PC-3 (cell line): ENCODE data around the gene ZNF408.

ENCODE experiments used
- CTCF ChIP-seq: fragments of 300-600 bp; sonication (generic); conservative IDR thresholded peaks from 2 replicates; pipeline ENCODE4 v1.5.1; 2017; ENCODE audit warnings: antibody characterized with exemption, low read depth, mild to moderate bottlenecking, low read length
- EZH2 ChIP-seq: fragments of 300-600 bp; sonication (generic); IDR thresholded peaks from one replicate; pipeline ENCODE4 v1.6.1; 2017; ENCODE audit warnings: antibody characterized with exemption, mild to moderate bottlenecking, low read length; ENCODE audit not compliant: unreplicated experiment
- EZH2phosphoT487 ChIP-seq: fragments of 300-600 bp; sonication (generic); IDR thresholded peaks from 2 replicates; pipeline ENCODE4 v1.6.1; 2018; ENCODE audit warnings: mild to moderate bottlenecking, antibody characterized with exemption, low read length, borderline replicate concordance

DNA sequence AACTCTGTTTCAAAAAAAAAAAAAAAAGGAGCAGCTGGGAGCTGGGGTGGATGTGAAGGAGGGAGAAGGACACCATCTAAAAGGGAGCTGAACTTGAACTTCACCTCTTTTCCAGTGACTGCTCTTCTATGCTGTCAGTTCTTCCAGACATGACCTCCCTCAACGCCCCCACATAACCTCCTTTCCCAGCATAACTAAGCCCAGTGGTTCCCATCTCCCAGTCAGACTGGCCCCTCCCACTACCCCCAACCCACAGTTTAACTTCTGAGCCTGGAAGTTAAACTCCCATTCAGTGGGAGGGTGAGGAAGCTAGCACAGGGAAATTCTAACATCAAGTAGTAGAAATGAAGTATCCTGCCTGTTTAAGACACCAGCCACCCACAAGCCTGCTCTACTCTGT, 2.2 kb upstream of the ZNF408 start:
- TF ChIP-seq CTCF (no peak), EZH2 (no peak), EZH2phosphoT487 (no peak)
